HUES6 (cell line): ENCODE measurements around the gene FES.
A peak's percentile ranks its signal among the peaks of the same experiment; 100 is the strongest.

Experiments
- H3K27ac ChIP-seq: 2 replicates; pipeline ENCODE4 v1.7.0; 2013; ENCODE audit warnings: low read depth, mild to moderate bottlenecking, low read length, inconsistent platforms
- H3K27me3 ChIP-seq: 2 replicates; pipeline ENCODE4 v1.6.1; 2013; ENCODE audit warnings: low read length; ENCODE audit not compliant: control insufficient read depth, insufficient read depth
- H3K36me3 ChIP-seq: 2 replicates; pipeline ENCODE4 v1.6.1; 2013; ENCODE audit warnings: low read length; ENCODE audit not compliant: control insufficient read depth, insufficient read depth
- H3K4me1 ChIP-seq: 2 replicates; pipeline ENCODE4 v1.6.1; 2013; ENCODE audit warnings: low read length; ENCODE audit not compliant: control insufficient read depth, insufficient read depth
- H3K4me3 ChIP-seq: 2 replicates; pipeline ENCODE4 v1.5.1; 2013; ENCODE audit warnings: low read depth, low read length
- H3K9ac ChIP-seq: one replicate; pipeline ENCODE4 v1.6.1; 2013; ENCODE audit warnings: mild to moderate bottlenecking, low read length
- H3K9me3 ChIP-seq: 2 replicates; pipeline ENCODE4 v1.6.1; 2013; ENCODE audit warnings: low read depth, low read length; ENCODE audit not compliant: control insufficient read depth, insufficient read depth

The FES gene

GRCh38 chr15:90876512-90877170 is 7.7 kb upstream of the FES start:
- Histone ChIP-seq H3K36me3 (peaks cover 62% of the 10 kb centered on the region), H3K4me1 (peaks cover 25% of the 10 kb centered on the region), H3K9ac (no peak overlapping the region), H3K27ac (no peak overlapping the region), H3K9me3 (no peaks in the 10 kb centered on the region), H3K27me3 (no peaks in the 10 kb centered on the region), H3K4me3 (no peak overlapping the region)

- Histone ChIP-seq H3K36me3 (peaks cover 65% of the 10 kb centered on the region), H3K27me3 (no peaks in the 10 kb centered on the region), H3K4me1 (peaks cover 24% of the 10 kb centered on the region), H3K9me3 (no peaks in the 10 kb centered on the region), H3K4me3 (no peak overlapping the region), H3K9ac (no peak overlapping the region), H3K27ac (no peak overlapping the region)
These were observed 7.0 kb upstream of the FES start for GRCh38 chr15:90877315-90877714.

DNA sequence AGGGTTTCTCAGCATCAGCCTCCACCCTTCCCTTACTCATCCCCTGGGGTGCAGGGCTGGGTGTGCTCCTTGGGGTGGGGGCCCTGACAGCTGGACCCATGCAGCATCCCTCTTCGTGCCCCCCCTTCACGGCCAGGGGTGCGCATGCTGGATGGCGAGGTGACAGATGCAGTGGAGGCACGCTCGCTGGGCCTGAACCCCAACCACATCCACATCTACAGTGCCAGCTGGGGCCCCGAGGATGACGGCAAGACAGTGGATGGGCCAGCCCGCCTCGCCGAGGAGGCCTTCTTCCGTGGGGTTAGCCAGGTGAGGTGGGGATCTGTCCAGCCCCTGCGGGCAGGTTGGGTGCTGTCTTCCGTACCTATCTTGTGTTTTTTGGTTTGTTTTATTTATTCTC is 6.3 kb upstream of the FES start:
- Histone ChIP-seq H3K9me3 (no peaks in the 10 kb centered on the region), H3K4me3 (no peak overlapping the region), H3K27ac (no peak overlapping the region), H3K9ac (no peak overlapping the region), H3K27me3 (no peaks in the 10 kb centered on the region), H3K36me3 (peaks cover 65% of the 10 kb centered on the region), H3K4me1 (peaks cover 18% of the 10 kb centered on the region)

DNA sequence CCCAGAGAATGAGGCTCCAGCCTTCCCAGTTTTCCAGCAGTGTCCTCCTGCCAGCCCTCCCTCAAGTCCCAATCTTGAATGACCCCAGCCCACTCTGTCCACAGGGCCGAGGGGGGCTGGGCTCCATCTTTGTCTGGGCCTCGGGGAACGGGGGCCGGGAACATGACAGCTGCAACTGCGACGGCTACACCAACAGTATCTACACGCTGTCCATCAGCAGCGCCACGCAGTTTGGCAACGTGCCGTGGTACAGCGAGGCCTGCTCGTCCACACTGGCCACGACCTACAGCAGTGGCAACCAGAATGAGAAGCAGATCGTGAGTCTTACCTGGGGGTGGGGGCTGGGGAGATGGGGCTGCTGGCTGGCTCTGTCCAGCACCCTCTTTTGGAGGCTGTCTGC is 5.6 kb upstream of the FES start:
- Histone ChIP-seq H3K4me3 (no peak overlapping the region), H3K9me3 (no peaks in the 10 kb centered on the region), H3K9ac (no peak overlapping the region), H3K27ac (no peak overlapping the region), H3K27me3 (no peaks in the 10 kb centered on the region), H3K36me3 (peaks cover 65% of the 10 kb centered on the region), H3K4me1 (peaks cover 18% of the 10 kb centered on the region)

GRCh38 chr15:90879730-90880366 is 4.5 kb upstream of the FES start:
- Histone ChIP-seq H3K27ac (no peak overlapping the region), H3K4me1 (peaks cover 15% of the 10 kb centered on the region), H3K4me3 (no peak overlapping the region), H3K27me3 (no peaks in the 10 kb centered on the region), H3K9ac (no peak overlapping the region), H3K9me3 (no peaks in the 10 kb centered on the region), H3K36me3 (peaks cover 65% of the 10 kb centered on the region)

- H3K4me1 ChIP-seq: peaks cover 21% of the 10 kb centered on the region
- H3K9me3 ChIP-seq: no peaks in the 10 kb centered on the region
- no peak overlapping the region for H3K4me3 ChIP-seq
- H3K27ac ChIP-seq: no peak overlapping the region
- H3K36me3 ChIP-seq: peaks cover 64% of the 10 kb centered on the region
- no peaks in the 10 kb centered on the region for H3K27me3 ChIP-seq
- H3K9ac ChIP-seq: no peak overlapping the region
These were observed 3.7 kb upstream of the FES start for GRCh38 chr15:90880381-90881145.

DNA sequence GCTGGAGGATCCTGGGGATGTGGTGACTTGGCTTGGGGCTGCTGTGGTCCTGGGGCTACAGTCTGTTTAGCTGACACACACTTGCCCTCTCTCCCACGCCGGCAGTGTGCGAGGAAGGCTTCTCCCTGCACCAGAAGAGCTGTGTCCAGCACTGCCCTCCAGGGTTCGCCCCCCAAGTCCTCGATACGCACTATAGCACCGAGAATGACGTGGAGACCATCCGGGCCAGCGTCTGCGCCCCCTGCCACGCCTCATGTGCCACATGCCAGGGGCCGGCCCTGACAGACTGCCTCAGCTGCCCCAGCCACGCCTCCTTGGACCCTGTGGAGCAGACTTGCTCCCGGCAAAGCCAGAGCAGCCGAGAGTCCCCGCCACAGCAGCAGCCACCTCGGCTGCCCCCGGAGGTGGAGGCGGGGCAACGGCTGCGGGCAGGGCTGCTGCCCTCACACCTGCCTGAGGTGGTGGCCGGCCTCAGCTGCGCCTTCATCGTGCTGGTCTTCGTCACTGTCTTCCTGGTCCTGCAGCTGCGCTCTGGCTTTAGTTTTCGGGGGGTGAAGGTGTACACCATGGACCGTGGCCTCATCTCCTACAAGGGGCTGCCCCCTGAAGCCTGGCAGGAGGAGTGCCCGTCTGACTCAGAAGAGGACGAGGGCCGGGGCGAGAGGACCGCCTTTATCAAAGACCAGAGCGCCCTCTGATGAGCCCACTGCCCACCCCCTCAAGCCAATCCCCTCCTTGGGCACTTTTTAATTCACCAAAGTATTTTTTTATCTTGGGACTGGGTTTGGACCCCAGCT is 2.9 kb upstream of the FES start:
- Histone ChIP-seq H3K36me3 (peaks cover 56% of the 10 kb centered on the region), H3K27me3 (no peaks in the 10 kb centered on the region), H3K4me1 (peaks cover 25% of the 10 kb centered on the region), H3K4me3 (no peak overlapping the region), H3K27ac (no peak overlapping the region), H3K9me3 (no peaks in the 10 kb centered on the region), H3K9ac (no peak overlapping the region)

DNA sequence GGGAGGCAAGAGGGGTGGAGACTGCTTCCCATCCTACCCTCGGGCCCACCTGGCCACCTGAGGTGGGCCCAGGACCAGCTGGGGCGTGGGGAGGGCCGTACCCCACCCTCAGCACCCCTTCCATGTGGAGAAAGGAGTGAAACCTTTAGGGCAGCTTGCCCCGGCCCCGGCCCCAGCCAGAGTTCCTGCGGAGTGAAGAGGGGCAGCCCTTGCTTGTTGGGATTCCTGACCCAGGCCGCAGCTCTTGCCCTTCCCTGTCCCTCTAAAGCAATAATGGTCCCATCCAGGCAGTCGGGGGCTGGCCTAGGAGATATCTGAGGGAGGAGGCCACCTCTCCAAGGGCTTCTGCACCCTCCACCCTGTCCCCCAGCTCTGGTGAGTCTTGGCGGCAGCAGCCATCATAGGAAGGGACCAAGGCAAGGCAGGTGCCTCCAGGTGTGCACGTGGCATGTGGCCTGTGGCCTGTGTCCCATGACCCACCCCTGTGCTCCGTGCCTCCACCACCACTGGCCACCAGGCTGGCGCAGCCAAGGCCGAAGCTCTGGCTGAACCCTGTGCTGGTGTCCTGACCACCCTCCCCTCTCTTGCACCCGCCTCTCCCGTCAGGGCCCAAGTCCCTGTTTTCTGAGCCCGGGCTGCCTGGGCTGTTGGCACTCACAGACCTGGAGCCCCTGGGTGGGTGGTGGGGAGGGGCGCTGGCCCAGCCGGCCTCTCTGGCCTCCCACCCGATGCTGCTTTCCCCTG is 2.2 kb upstream of the FES start:
- Histone ChIP-seq H3K27me3 (no peaks in the 10 kb centered on the region), H3K4me3 (no peak overlapping the region), H3K4me1 (peaks cover 25% of the 10 kb centered on the region), H3K9me3 (no peaks in the 10 kb centered on the region), H3K36me3 (peaks cover 48% of the 10 kb centered on the region), H3K27ac (no peak overlapping the region), H3K9ac (no peak overlapping the region)

DNA sequence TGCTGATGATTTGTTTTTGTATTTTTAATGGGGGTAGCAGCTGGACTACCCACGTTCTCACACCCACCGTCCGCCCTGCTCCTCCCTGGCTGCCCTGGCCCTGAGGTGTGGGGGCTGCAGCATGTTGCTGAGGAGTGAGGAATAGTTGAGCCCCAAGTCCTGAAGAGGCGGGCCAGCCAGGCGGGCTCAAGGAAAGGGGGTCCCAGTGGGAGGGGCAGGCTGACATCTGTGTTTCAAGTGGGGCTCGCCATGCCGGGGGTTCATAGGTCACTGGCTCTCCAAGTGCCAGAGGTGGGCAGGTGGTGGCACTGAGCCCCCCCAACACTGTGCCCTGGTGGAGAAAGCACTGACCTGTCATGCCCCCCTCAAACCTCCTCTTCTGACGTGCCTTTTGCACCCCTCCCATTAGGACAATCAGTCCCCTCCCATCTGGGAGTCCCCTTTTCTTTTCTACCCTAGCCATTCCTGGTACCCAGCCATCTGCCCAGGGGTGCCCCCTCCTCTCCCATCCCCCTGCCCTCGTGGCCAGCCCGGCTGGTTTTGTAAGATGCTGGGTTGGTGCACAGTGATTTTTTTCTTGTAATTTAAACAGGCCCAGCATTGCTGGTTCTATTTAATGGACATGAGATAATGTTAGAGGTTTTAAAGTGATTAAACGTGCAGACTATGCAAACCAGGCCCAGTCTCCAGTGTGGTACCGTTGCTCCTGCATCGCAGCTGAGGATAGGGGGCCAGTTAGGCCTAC is 1.4 kb upstream of the FES start:
- Histone ChIP-seq H3K36me3 (peaks cover 40% of the 10 kb centered on the region), H3K9ac (no peak overlapping the region), H3K27ac (peak overlapping the region; percentile 67; the same call in 1 of the 2 replicates), H3K4me3 (no peak overlapping the region), H3K27me3 (no peaks in the 10 kb centered on the region), H3K4me1 (peaks cover 25% of the 10 kb centered on the region), H3K9me3 (no peaks in the 10 kb centered on the region)

GRCh38 chr15:90883526-90883975 is 753 bp upstream of the FES start:
- peak overlapping the region; percentile 67; the same call in 1 of the 2 replicates for H3K27ac ChIP-seq
- H3K4me3 ChIP-seq: peak overlapping the region; percentile 46
- no peaks in the 10 kb centered on the region for H3K9me3 ChIP-seq
- peaks cover 34% of the 10 kb centered on the region for H3K36me3 ChIP-seq
- H3K27me3 ChIP-seq: no peaks in the 10 kb centered on the region
- H3K4me1 ChIP-seq: peaks cover 25% of the 10 kb centered on the region
- H3K9ac ChIP-seq: peak overlapping the region; percentile 45
